HCT116 (cell line): Measurements from ENCODE around the gene GUCY2D. TPM values are rescaled to one million over a fixed set of nuclear protein-coding genes. Genes with fewer than 3 reads are reported as not detected.
"Not testable (repeated sequence)": the region's sequence is repeated elsewhere in the genome, so short reads cannot be mapped to it uniquely, and the experiment has no call there.

ENCODE experiments used
- ATAC-seq: fragments of 200-7000 bp; cut with Tn5 transposase; 2 replicates; pipeline ENCODE4 v1.9.1; 2020; ENCODE audit warnings: mild to moderate bottlenecking, moderate library complexity
- Bru-seq: library from RNA; stranded (reverse); fragments of 400-500 nt; gene quantifications from one replicate; lab custom pipeline; 2021; lab: Mats Ljungman, UMichigan
- BruChase-seq, 2 experiments: library from RNA; stranded (reverse); fragments of 400-500 nt; gene quantifications; one replicate each; lab custom pipeline; 2021; lab: Mats Ljungman, UMichigan
- BruUV-seq: library from RNA; stranded (reverse); fragments of 400-500 nt; replicated peaks from 2 replicates; lab custom pipeline; 2021; lab: Mats Ljungman, UMichigan
- CTCF ChIA-PET: fragments of 300-600 bp; sonication (Branson Sonifier 250); formaldehyde crosslinking; loops from one replicate; lab custom pipeline; 2021; ENCODE audit warnings: antibody characterized with exemption; lab: Charles Lee
- POLR2A ChIA-PET: fragments of 300-600, 350-600 bp; sonication (Branson Sonifier 250); formaldehyde crosslinking; loops from one replicate; lab custom pipeline; 2021; ENCODE audit warnings: antibody characterized with exemption; lab: Charles Lee
- RAD21 ChIA-PET, 2 experiments: fragments of 300-600 bp; sonication (Branson Sonifier 250); formaldehyde crosslinking; loops; one replicate each; lab custom pipeline; 2023; ENCODE audit warnings: low total read pairs in 2 of 2; ENCODE audit not compliant: uncharacterized antibody in 2 of 2, unreplicated experiment in 2 of 2, low non-redundant PET in 1 of 2; lab: Charles Lee
- DNase-seq: peaks from one replicate; pipeline ENCODE4 v3.0.0-alpha.2; 2010; ENCODE audit warnings: low read depth, low spot score
- H2AFZ ChIP-seq: fragments of 200-600 bp; shearing (Covaris generic), sonication (generic); 2 replicates; pipeline ENCODE4 v1.6.1; 2017; ENCODE audit warnings: low read depth, mixed run types, mixed read lengths, antibody characterized with exemption, low read length; ENCODE audit not compliant: poor library complexity, severe bottlenecking
- H3K27ac ChIP-seq: 2 replicates; pipeline ENCODE4 v1.5.1; 2012; ENCODE audit warnings: low read depth, low read length
- H3K27me3 ChIP-seq: fragments of 200-600 bp; sonication (generic); 2 replicates; pipeline ENCODE4 v1.6.1; 2016; ENCODE audit warnings: mixed run types, low read length, mixed read lengths; ENCODE audit not compliant: insufficient read depth
- H3K36me3 ChIP-seq, 2 experiments: fragments of 200-500 bp in 1 of 2; fragments of 200-600 bp in 1 of 2; sonication (Bioruptor generic) in 1 of 2; sonication (generic) in 1 of 2; 2 replicates each; pipeline versions ENCODE4 v1.5.1 to v1.6.1; 2014 to 2016; ENCODE audit warnings: low read length in 2 of 2, inconsistent platforms in 1 of 2, mixed read lengths in 1 of 2, mixed run types in 1 of 2; ENCODE audit not compliant: insufficient read depth in 2 of 2, control insufficient read depth in 1 of 2
- H3K4me1 ChIP-seq, 2 experiments: fragments of 200-600 bp in 1 of 2; sonication (generic) in 1 of 2; 2 replicates each; pipeline versions ENCODE4 v1.5.1 to v1.6.1; 2012 to 2017; ENCODE audit warnings: low read length in 2 of 2, inconsistent platforms in 1 of 2, mild to moderate bottlenecking in 1 of 2, mixed read lengths in 1 of 2, mixed run types in 1 of 2, moderate library complexity in 1 of 2; ENCODE audit not compliant: insufficient read depth in 2 of 2, control insufficient read depth in 1 of 2
- H3K4me2 ChIP-seq: fragments of 200-600 bp; sonication (generic); 2 replicates; pipeline ENCODE4 v1.6.1; 2017; ENCODE audit warnings: mixed run types, low read length, mixed read lengths
- H3K4me3 ChIP-seq, 2 experiments: fragments of 200-600 bp in 1 of 2; sonication (generic) in 1 of 2; replicated peaks in 1 of 2; 2 replicates each; pipeline ENCODE4 v1.5.1; 2011 to 2016; ENCODE audit warnings: low read length in 2 of 2, control low read depth in 1 of 2, low read depth in 1 of 2, mild to moderate bottlenecking in 1 of 2, mixed read lengths in 1 of 2, mixed run types in 1 of 2
- H3K79me2 ChIP-seq: fragments of 200-600 bp; sonication (generic); 2 replicates; pipeline ENCODE4 v1.6.1; 2017; ENCODE audit warnings: mild to moderate bottlenecking, mixed run types, low read length, moderate library complexity, mixed read lengths; ENCODE audit not compliant: insufficient read depth
- H3K9ac ChIP-seq: fragments of 200-600 bp; sonication (generic); 2 replicates; pipeline ENCODE4 v1.6.1; 2016; ENCODE audit warnings: low read length, mixed read lengths
- H3K9me2 ChIP-seq: fragments of 200-600 bp; sonication (generic), shearing (Covaris generic); 2 replicates; pipeline ENCODE4 v1.6.1; 2017; ENCODE audit warnings: mixed run types, mild to moderate bottlenecking, moderate library complexity; ENCODE audit not compliant: insufficient read depth
- H3K9me3 ChIP-seq, 2 experiments: fragments of 200-500 bp in 1 of 2; fragments of 200-600 bp in 1 of 2; sonication (Bioruptor generic) in 1 of 2; sonication (generic) in 1 of 2; 2 replicates each; pipeline ENCODE4 v1.6.1; 2014 to 2017; ENCODE audit warnings: low read length in 2 of 2, mixed read lengths in 2 of 2, inconsistent platforms in 1 of 2, low read depth in 1 of 2, mild to moderate bottlenecking in 1 of 2, mixed run types in 1 of 2, moderate library complexity in 1 of 2; ENCODE audit not compliant: control insufficient read depth in 1 of 2, insufficient read depth in 1 of 2
- H4K20me1 ChIP-seq: fragments of 200-600 bp; sonication (generic), shearing (Covaris generic); 2 replicates; pipeline ENCODE4 v1.6.1; 2017; ENCODE audit warnings: mixed run types, mild to moderate bottlenecking, moderate library complexity; ENCODE audit not compliant: insufficient read depth
- CBX3 ChIP-seq: IDR thresholded peaks from 2 replicates; pipeline ENCODE4 v1.6.1; 2012; ENCODE audit warnings: low read depth
- CEBPB ChIP-seq: IDR thresholded peaks from 2 replicates; pipeline ENCODE4 v1.6.1; 2012; ENCODE audit warnings: low read depth
- CTCF ChIP-seq, 3 experiments: fragments of 200-600 bp in 1 of 3; sonication (generic) in 1 of 3; IDR thresholded peaks in 2 of 3; conservative IDR thresholded peaks in 1 of 3; 2 replicates each; pipeline ENCODE4 v1.5.1; 2012 to 2017; ENCODE audit warnings: low read depth in 2 of 3, low read length in 2 of 3, antibody characterized with exemption in 1 of 3, borderline replicate concordance in 1 of 3, control low read depth in 1 of 3, mild to moderate bottlenecking in 1 of 3, mixed read lengths in 1 of 3, mixed run types in 1 of 3, moderate library complexity in 1 of 3; ENCODE audit not compliant: insufficient read depth in 1 of 3
- EGR1 ChIP-seq: IDR thresholded peaks from 2 replicates; pipeline ENCODE4 v1.6.1; 2012; ENCODE audit warnings: low read depth
- ELF1 ChIP-seq: IDR thresholded peaks from 2 replicates; pipeline ENCODE4 v1.6.1; 2012; ENCODE audit warnings: low read depth, borderline replicate concordance
- EZH2 ChIP-seq: fragments of 200-600 bp; sonication (generic); IDR thresholded peaks from 2 replicates; pipeline ENCODE4 v1.6.1; 2017; ENCODE audit warnings: antibody characterized with exemption, mixed run types
- FOSL1 ChIP-seq: IDR thresholded peaks from 2 replicates; pipeline ENCODE4 v1.6.1; 2012; ENCODE audit warnings: low read depth
- MAX ChIP-seq: IDR thresholded peaks from 2 replicates; pipeline ENCODE4 v1.6.1; 2012
- POLR2A ChIP-seq: IDR thresholded peaks from 2 replicates; pipeline ENCODE4 v1.7.0; 2011; ENCODE audit warnings: borderline replicate concordance; ENCODE audit not compliant: insufficient read depth, insufficient read length; ENCODE audit errors: extremely low read depth
- POLR2AphosphoS5 ChIP-seq: IDR thresholded peaks from 2 replicates; pipeline ENCODE4 v1.6.1; 2011; ENCODE audit warnings: mild to moderate bottlenecking, low read depth, low read length, moderate library complexity
- RAD21 ChIP-seq: IDR thresholded peaks from 2 replicates; pipeline ENCODE4 v1.6.1; 2012; ENCODE audit warnings: low read depth, mild to moderate bottlenecking
- SP1 ChIP-seq: IDR thresholded peaks from 2 replicates; pipeline ENCODE4 v1.6.1; 2012; ENCODE audit warnings: low read depth
- TCF7L2 ChIP-seq: IDR thresholded peaks from 2 replicates; pipeline ENCODE4 v1.7.0; 2011; ENCODE audit warnings: borderline replicate concordance, inconsistent platforms; ENCODE audit not compliant: insufficient read depth, insufficient read length; ENCODE audit errors: extremely low read depth
- ZFX ChIP-seq: fragments of 450-650 bp; IDR thresholded peaks from 2 replicates; pipeline ENCODE4 v1.6.1; 2017
- ZNF274 ChIP-seq: fragments of 200-500 bp; sonication (Bioruptor generic); IDR thresholded peaks from 2 replicates; pipeline ENCODE4 v1.6.1; 2014; ENCODE audit warnings: mild to moderate bottlenecking, low read depth, low read length, inconsistent platforms
- intact Hi-C: fragments of 100-400 bp; cut with micrococcal nuclease; formaldehyde crosslinking; loops from 2 replicates; pipeline ENCODE4 v1.10.0; 2022
- long read RNA-seq: library from polyadenylated mRNA; unstranded; transcript quantifications from one replicate; pipeline ENCODE4 v2.0.0, GENCODE V29; 2021; ENCODE audit not compliant: unreplicated experiment
- polyA plus RNA-seq: library from polyadenylated mRNA; unstranded; fragments of >200 nt; gene quantifications from 2 replicates; pipeline ENCODE4 v1.2.1, GENCODE V29; 2012; ENCODE audit warnings: missing spikeins
- total RNA-seq: library from RNA; stranded (reverse); gene quantifications from one replicate; pipeline ENCODE4 v1.2.1, GENCODE V29; 2021; ENCODE audit not compliant: unreplicated experiment

The GUCY2D gene
- total RNA-seq (1.4 TPM), Bru-seq, nascent RNA (percentile 18 among the genes with signal in this experiment), BruChase-seq, experiment 1, labeled RNA remaining after a 6-hour chase (percentile 17 among the genes with signal in this experiment), BruChase-seq, experiment 2, labeled RNA remaining after a 2-hour chase (percentile 23 among the genes with signal in this experiment)
- 1.1 and 2.9 TPM in 2 replicates for polyA plus RNA-seq
- long read RNA-seq: 0 reads

GRCh38 chr17:8001976-8002720 lies at the start of gene GUCY2D:
GUCY2D (plus strand) TSS chr17:8002615; CDS start chr17:8003048, 433 bp downstream.
- no peak for ATAC-seq
- POLR2A ChIA-PET: interaction anchor here (0.6 to 1.2 kb wide), 3 partner anchors 26 to 171 kb away, joined by 3 read pairs; partner anchors contain the start of gene NAA38
- CTCF ChIA-PET: interaction anchor here (0.8 to 1.9 kb wide), 4 partner anchors 12 to 39 kb away, joined by 4 to 9 read pairs (median 6); no protein-coding TSS in a partner anchor

GRCh38 chr17:7953266-7953665 lies 49.1 kb upstream of the GUCY2D start:
- DNase-seq, H3K27me3 ChIP-seq, H2AFZ ChIP-seq, ATAC-seq, H3K4me1 ChIP-seq, POLR2A ChIA-PET, H3K9me3 ChIP-seq, BruUV-seq, intact Hi-C loops, H3K79me2 ChIP-seq, H3K9me2 ChIP-seq, H4K20me1 ChIP-seq, H3K4me2 ChIP-seq, H3K27ac ChIP-seq, H3K9ac ChIP-seq, H3K4me3 ChIP-seq, RAD21 ChIA-PET: not testable (repeated sequence)
- CTCF ChIA-PET: interaction anchor here (1.2 kb wide), 1 partner anchor 62 kb away, joined by 3 read pairs; no protein-coding TSS in a partner anchor
- H3K36me3 ChIP-seq: peaks cover 5 to 15% of the 10 kb centered on the region in 2 experiments; a peak in 3 of 4 replicates

More at GRCh38 chr17:8001976-8002720, at the start of gene GUCY2D:
- Histone ChIP-seq H3K9me3 (no peaks in the 10 kb centered on the region), H3K9ac (no peak within 1 kb of the TSS), H3K36me3 (no peaks in the 10 kb centered on the region), H3K79me2 (no peaks in the 10 kb centered on the region), H3K27ac (peak within 1 kb of the TSS; percentile 13; the same call in 1 of the 2 replicates), H2AFZ (no peak within 1 kb of the TSS), H3K9me2 (no peaks in the 10 kb centered on the region), H3K4me1 (peaks cover 3 to 17% of the 10 kb centered on the region in 2 experiments; a peak in 3 of 4 replicates), H3K4me3 (no peak within 1 kb of the TSS), H3K27me3 (no peaks in the 10 kb centered on the region), H3K4me2 (no peak within 1 kb of the TSS), H4K20me1 (no peaks in the 10 kb centered on the region)
- TF ChIP-seq POLR2A (no peak), FOSL1 (no peak), CTCF (IDR thresholded peaks at IDR 0.05 in 2 of 3, conservative IDR thresholded peaks at IDR 0.05 in 1 of 3; ENCODE audit: borderline replicate concordance in 1 of 3, insufficient read depth in 1 of 3, low read depth in 2 of 3, low read length in 2 of 3) (no peak), TCF7L2 (no peak), EGR1 (no peak), MAX (no peak), ZNF274 (no peak), SP1 (no peak), ZFX (no peak), ELF1 (no peak), EZH2 (no peak), CBX3 (no peak), CEBPB (no peak), POLR2AphosphoS5 (no peak), RAD21 (no peak)
- no TSS peak for BruUV-seq
- intact Hi-C loops: no loop called here
- RAD21 ChIA-PET: no interaction called here
- no peak for DNase-seq
